NK-92 (cell line): ENCODE results near the gene THAP5.
"Not testable (repeated sequence)": the region's sequence is repeated elsewhere in the genome, so short reads cannot be mapped to it uniquely, and the experiment has no call there.

Experiments
- DNase-seq: peaks from one replicate; lab custom pipeline; 2025; ENCODE audit not compliant: unreplicated experiment; lab: John Stamatoyannopoulos, UW

THAP5 gene

DNA sequence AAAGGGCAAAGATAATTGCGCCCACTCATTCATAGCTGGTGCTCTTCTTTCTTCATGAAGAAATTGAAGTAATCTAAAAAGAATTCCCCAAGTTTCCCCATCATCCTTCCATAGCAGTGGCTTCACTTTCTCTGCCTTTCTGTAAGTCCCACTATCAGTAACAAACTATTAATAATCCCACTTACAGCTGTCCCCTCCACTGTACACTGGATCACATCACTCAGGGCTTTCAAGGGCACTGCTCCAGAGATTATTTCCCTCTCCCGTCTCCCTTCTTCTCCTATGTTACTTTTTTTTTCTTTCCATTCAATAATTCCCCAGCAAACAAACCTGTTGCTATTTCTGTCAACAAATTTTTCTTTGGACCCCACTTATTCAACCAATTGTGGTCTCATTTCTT is 16.3 kb upstream of the THAP5 start:
- no peak for DNase-seq

GRCh38 chr7:108584211-108584610 is 14.7 kb upstream of the THAP5 start:
- no peak for DNase-seq

DNA sequence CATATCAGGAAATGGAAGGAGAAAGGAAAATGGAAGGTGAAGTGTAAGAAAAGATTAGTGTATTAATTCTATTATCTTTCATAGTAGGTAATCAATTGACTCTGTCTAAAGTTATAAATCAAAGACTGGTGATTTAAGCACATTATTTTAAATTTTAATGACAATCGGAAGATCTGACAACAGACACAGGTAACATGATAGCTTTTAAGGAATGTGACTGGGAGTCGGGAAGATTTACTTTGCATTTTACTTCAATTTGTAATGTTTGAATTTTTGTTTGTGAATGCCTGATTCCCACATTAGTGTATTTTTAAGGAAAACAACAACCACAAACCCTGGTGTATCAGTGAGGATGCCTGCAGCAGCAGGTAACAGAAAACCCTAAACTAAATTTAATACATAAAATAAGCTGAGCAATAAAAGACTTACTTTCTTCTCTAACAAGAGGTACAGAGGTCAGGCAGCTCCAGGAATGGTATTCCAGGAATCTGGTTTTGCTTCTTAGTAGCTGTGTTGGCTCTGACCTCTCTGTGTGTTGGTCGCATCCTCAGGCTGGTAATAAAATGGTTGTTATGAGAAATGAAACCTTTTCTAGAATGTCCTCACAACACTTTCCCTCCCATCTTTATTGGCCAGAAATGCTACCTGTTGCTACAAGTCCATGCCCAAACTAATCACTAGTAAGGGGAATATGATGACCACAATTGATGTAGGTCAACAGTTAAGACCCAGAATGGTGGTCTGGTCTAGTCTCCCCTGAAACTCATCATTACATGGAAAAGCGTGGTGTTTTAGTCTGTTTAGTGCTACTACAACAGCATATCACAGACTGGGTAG is 12.4 kb upstream of the THAP5 start:
- DNase-seq = no peak

DNA sequence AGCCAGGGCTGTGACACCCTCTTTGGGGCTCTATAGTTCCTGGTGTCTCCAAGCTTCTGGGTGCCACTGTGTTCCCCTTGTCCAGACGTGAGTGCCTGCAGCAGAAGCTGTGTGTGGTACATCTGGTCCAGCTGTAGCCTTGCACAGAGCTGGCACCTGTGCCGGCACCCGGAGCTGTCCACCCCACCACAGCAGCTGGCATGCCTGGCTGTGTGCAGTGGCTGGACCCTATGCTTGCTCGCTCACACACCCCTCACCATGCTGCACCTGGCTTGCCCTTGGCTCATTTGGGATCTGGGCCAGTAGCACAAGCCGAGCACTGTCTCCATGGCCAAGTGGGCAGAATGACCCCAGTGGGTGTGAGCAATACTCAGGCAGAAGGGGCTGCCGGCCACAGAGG is 10.8 kb upstream of the THAP5 start:
- DNase-seq = no peak

DNA sequence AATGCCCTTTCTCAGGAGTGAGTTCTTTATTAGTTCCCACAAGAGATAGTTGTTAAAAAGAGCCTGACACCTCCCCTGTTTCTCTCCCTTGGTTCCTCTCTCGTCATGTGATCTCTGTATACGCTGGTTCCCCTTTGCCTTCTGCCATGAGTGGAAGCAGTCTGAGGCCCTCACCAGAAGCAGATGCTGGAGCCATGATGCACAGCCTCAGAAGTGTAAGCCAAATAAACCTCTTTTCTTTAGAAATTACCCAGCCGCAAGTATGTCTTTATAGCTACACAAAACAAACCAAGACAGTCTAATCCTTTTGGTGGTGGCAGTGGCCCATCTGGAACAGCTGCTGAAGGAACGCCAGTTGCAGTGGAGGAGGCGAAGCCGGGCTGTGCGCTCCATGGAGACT is 9.4 kb upstream of the THAP5 start:
- no peak for DNase-seq

GRCh38 chr7:108576116-108576515 is 6.6 kb upstream of the THAP5 start:
- no peak for DNase-seq

- DNase-seq = no peak
These were observed 5.7 kb upstream of the THAP5 start for GRCh38 chr7:108575156-108575555.

- DNase-seq = no peak
These were observed 3.0 kb upstream of the THAP5 start for GRCh38 chr7:108572480-108572879.

GRCh38 chr7:108570146-108570755 is 745 bp upstream of the THAP5 start:
- no peak for DNase-seq

GRCh38 chr7:108568801-108569380 is 615 bp downstream of the THAP5 start:
- no peak for DNase-seq

- DNase-seq = no peak
These were observed 3.5 kb downstream of the THAP5 start for GRCh38 chr7:108565987-108566386.

- no peak for DNase-seq
These were observed 8.4 kb downstream of the THAP5 start for GRCh38 chr7:108561047-108561619.

DNA sequence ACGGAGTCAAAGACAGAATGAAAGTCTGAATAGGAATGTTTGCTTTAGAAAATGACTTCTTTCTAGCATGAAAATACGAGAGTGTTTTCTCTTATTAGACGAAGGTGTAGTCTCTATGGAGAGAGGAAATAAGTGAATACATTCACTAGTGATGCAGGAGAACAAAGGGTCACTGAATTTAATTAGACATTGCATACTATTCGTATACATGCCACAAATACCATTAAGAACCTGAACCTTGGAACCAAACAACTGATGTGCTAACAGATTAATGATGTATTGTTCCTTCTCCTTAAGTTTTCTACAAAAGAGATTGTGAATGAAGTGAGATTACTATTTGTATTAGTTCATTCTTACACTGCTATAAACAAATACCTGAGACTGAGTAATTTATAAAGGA is 10.3 kb downstream of the THAP5 start:
- DNase-seq = no peak

- no peak for DNase-seq
These were observed 11.9 kb downstream of the THAP5 start for GRCh38 chr7:108557617-108558016.

DNA sequence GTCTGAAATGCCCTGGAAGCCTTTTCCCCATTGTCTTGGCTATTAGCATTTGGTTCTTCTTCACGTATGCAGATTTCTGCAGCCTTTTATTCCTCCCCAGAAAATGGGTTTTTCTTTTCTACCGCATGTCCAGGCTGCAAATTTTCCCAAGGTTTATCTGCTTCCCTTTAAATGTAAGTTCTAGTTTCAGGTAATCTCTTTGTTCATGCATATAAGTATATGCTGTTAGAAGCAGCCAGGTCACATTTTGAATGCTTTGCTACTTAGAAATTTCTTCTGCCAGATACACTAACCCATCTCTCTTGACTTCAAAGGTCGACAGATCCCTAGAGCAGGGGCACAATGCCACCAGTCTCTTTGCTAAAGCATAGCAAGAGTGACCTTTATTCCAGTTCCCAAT is 12.3 kb downstream of the THAP5 start:
- DNase-seq = no peak

GRCh38 chr7:108556665-108557064 is 12.8 kb downstream of the THAP5 start:
- DNase-seq = not testable (repeated sequence)

DNA sequence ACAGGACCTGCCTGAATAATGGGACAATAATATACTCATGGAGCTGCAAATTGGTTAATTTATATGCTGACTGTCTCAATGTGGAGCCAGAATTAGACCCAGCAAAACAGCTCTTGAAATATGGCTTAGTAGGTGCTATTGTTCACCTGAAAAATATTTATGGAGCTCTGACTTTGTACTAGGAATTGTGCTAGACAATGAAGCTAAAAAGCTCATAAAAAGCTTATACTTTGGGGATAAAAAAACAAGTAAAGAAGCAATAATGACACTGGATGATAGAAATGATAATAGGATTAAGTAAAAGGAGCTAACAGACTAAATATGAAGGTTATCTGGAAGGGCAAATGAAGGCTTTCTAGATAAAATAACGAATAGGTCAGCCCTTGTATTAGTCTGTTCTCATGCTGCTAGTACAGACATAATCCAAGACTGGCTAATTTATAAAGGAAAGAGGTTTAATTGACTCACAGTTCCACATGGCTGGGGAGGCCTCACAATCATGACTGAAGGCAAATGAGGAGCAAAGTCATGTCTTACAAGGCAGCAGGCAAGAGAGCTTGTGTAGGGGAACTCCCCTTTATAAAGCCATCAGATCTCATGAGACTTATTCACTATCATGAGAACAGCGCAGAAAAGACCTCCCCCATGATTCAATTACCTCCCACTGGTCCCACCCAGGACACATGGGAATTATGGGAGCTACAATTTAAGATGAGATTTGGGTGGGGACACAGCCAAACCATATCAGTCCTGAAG is 21.2 kb downstream of the THAP5 start:
- DNase-seq = not testable (repeated sequence)

DNA sequence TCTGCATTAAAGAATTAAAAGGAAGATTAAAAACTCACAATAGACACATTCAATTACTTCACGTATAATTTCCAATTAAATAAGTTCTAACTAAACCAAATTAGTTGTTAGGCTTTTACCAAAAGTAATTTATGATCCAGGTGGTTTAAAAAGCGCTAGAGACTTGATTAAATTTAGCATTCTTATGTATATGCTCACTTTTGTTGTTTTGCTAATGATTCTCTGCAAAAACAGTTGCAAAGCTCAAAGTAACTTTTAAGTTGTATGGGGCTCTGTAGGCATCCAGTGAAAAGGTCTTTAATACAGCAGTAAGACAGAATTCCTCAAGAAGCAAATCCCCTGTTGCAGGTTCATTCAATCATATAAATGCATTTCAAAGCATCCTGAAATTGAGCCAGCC is 28.0 kb downstream of the THAP5 start:
- no peak for DNase-seq

DNA sequence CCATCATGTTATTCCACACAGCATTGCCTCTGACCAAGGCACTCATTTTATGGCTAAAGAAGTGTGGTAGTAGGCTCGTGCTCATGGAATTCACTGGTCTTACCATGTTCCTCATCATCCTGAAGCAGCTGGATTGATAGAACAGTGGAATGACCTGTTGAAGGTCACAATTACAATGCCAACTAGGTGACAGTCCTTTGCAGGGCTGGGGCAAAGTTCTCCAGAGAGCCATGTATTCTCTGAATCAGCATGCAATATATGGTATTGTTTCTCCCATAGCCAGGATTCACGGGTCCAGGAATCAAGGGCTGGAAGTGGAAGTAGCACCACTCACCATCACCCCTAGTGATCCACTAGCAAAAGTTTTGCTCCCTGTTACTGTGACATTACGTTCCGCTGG is 30.8 kb downstream of the THAP5 start:
- not testable (repeated sequence) for DNase-seq

DNA sequence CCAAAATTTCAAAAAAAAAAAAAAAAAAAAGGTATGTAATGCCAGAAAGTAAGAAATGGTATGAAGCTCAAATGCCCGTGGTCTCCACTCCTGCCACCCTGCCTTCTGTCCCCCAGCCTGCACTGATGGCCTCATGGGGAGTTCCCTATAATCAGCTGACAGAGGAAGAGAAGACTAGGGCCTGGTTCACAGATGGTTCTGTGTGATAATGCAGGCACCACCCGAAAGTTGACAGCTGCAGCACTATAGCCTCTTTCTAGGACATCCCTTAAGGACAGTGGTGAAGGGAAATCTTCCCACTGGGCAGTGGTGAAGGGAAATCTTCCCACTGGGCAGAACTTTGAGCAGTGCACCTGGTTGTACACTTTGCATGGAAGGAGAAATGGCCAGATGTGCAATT is 31.3 kb downstream of the THAP5 start:
- not testable (repeated sequence) for DNase-seq

DNA sequence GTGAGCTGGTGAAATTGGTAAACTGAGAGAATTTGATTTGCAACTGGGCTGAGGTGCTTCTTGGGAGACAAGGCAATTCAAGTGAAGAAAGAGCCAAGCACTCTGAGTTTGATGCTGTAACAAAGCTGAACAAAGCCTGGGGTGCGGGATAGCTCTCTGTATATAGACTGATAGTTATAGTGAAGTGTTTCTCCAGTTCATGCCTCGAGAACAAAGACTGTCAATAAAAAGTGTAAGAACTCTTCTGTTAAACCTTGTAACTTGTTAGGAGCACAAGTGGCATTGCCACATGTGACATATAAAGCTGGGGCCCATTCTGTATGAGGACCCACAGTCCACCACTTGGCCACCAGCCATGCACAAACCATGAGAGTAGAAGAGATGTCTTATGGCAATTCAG is 32.3 kb downstream of the THAP5 start:
- DNase-seq = no peak
